OCI-LY7 (cell line): ENCODE results near the gene HS3ST4.

Experiments
- CTCF ChIP-seq: fragments of 200-600 bp; sonication (generic); conservative IDR thresholded peaks from 2 replicates; pipeline ENCODE4 v1.5.1; 2014; ENCODE audit warnings: mild to moderate bottlenecking, antibody characterized with exemption, low read length, moderate library complexity, mixed read lengths
- EZH2phosphoT487 ChIP-seq: fragments of 200-600 bp; sonication (generic); IDR thresholded peaks from 2 replicates; pipeline ENCODE4 v1.6.1; 2018; ENCODE audit warnings: low read depth, borderline replicate concordance, mild to moderate bottlenecking, mixed run types, antibody characterized with exemption, low read length, moderate library complexity, mixed read lengths

GRCh38 chr16:25957707-25958106, 265.9 kb downstream of the HS3ST4 start:
- no peak for TF ChIP-seq EZH2phosphoT487
- TF ChIP-seq CTCF = no peak
